HG02840 (cell line): ENCODE data around the gene TP53RK.

ENCODE experiments used
- ATAC-seq: cut with Tn5 transposase; IDR thresholded peaks from one replicate; pipeline ENCODE4 v1.9.1; 2021; ENCODE audit warnings: mild to moderate bottlenecking, moderate library complexity, moderate number of reproducible peaks; ENCODE audit not compliant: unreplicated experiment, low FRiP score

The TP53RK gene

GRCh38 chr20:46689082-46689753 lies at the start of gene TP53RK:
TP53RK (minus strand) TSS chr20:46689444; CDS start chr20:46689414, 30 bp downstream.
- ATAC-seq: peak; percentile 95

- no peak for ATAC-seq
Measured at GRCh38 chr20:46735436-46735835, 46.2 kb upstream of the TP53RK start.

- no peak for ATAC-seq
Measured at GRCh38 chr20:46731770-46732169, 42.5 kb upstream of the TP53RK start.

- ATAC-seq: no peak
Measured at GRCh38 chr20:46725186-46726165, 36.2 kb upstream of the TP53RK start.

GRCh38 chr20:46724343-46724959 lies 35.2 kb upstream of the TP53RK start:
- no peak for ATAC-seq

- no peak for ATAC-seq
Measured at GRCh38 chr20:46723039-46723438, 33.8 kb upstream of the TP53RK start.

GRCh38 chr20:46722450-46722849 lies 33.2 kb upstream of the TP53RK start:
- no peak for ATAC-seq

GRCh38 chr20:46721476-46721875 lies 32.2 kb upstream of the TP53RK start:
- ATAC-seq: no peak

GRCh38 chr20:46720776-46721425 lies 31.7 kb upstream of the TP53RK start:
- ATAC-seq: no peak

GRCh38 chr20:46720019-46720418 lies 30.8 kb upstream of the TP53RK start:
- no peak for ATAC-seq

GRCh38 chr20:46717818-46718541 lies 28.7 kb upstream of the TP53RK start:
- no peak for ATAC-seq

- no peak for ATAC-seq
Measured at GRCh38 chr20:46715292-46715756, 26.1 kb upstream of the TP53RK start.

- no peak for ATAC-seq
Measured at GRCh38 chr20:46713957-46714834, 25.0 kb upstream of the TP53RK start.

GRCh38 chr20:46712056-46712636 lies 22.9 kb upstream of the TP53RK start:
- no peak for ATAC-seq

GRCh38 chr20:46710153-46710913 lies 21.1 kb upstream of the TP53RK start:
- no peak for ATAC-seq

- ATAC-seq: no peak
Measured at GRCh38 chr20:46709459-46710152, 20.4 kb upstream of the TP53RK start, which contains the start of gene SLC2A10. SLC2A10 (plus strand) TSS chr20:46709649; CDS start chr20:46709737, 88 bp downstream.

GRCh38 chr20:46709055-46709458 lies 19.8 kb upstream of the TP53RK start:
- ATAC-seq: no peak
